SKM-1 (cell line): ENCODE results near the gene NR4A3.
"Not testable (repeated sequence)": the region's sequence is repeated elsewhere in the genome, so short reads cannot be mapped to it uniquely, and the experiment has no call there.

ENCODE experiments used
- DNase-seq: peaks from one replicate; lab custom pipeline; 2025; ENCODE audit not compliant: unreplicated experiment; lab: John Stamatoyannopoulos, UW

NR4A3 gene

DNA sequence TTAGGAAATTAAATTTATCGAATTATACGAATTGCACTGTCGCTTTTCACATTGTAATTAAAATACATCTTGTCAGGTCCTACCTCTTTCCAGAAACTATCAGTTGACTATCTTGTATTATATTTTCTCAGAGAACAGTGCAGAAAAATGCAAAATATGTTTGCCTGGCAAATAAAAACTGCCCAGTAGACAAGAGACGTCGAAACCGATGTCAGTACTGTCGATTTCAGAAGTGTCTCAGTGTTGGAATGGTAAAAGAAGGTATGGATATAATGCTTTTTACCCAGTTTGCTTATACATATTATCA is 10.8 kb downstream of the NR4A3 start:
- no peak for DNase-seq

DNA sequence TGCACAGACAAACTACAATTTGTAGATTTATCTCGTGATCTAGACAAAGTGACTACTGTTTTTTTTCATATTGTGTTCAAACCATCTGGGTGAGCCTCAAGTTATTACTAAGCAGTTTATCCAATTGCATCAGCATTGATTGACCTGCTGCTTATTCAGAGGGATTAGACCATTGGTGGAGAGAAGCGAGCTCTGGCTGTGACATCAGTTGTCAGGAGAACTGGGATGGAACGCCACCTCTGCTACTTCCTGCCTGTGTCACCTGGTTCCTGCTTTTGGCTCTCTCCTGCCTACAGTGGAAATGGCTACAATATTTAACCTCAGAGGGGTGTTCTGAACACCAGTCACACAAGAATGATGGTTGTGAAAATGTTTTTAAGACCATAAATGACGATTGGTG is 12.1 kb downstream of the NR4A3 start:
- no peak for DNase-seq

DNA sequence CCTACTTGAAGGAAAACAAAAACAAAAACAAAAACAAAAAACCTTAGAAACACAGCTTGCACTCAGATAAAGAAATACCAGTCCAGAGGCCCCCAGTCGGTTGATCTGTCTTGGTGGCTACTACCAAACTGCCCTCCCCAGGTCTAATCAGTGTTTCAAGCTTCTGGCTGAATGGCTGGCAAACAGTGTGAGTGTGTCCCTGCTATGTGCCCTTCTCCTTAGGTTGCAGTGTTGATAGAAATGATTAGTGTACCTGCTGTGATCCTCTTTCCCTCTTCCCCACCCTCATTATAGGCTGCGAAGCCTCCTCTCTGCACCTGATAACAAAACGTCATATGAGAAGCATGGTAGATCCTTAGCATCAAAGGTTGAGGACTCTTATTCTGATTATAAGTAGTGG is 12.8 kb downstream of the NR4A3 start:
- DNase-seq = no peak

DNA sequence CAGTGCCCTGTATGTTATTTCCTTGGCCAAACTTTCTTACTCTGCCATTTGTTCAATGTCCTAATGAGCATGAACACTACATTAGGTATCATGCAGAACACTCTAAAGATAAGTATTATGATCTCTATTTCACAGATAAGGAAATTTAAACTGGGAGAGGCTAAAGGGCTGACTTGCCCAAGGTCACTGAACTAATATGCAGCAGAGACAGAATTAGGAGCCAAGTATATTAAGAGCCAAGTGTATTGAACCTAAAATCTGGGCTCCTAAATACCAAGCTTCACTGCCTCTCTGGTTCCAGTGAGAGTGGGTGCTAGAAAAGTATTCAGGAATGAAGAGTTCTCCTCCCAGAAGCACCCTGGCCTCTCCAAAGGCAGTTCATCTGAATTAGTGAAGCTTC is 13.5 kb downstream of the NR4A3 start:
- DNase-seq = no peak

GRCh38 chr9:99835581-99835980 is 13.9 kb downstream of the NR4A3 start:
- no peak for DNase-seq

GRCh38 chr9:99840072-99840471 is 18.4 kb downstream of the NR4A3 start:
- DNase-seq = no peak

DNA sequence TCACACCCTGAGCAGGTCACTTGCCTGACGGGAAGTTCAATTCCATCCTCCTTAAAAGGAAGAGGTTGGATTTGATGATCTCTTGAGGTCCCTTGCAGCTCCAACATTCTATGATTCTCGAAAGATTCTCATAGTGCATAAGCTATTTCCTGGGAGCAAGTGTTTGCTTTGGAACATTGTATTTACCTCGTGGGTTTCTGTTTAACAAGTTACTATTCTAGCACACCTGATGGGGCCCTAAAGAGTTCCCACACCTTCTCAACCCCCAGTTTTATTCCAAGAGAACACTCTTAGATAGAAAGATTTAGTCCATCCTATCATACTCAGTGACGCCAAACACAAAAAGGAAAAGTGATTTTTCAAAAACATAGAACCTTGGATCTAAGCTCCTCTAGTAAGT is 23.4 kb downstream of the NR4A3 start:
- no peak for DNase-seq

DNA sequence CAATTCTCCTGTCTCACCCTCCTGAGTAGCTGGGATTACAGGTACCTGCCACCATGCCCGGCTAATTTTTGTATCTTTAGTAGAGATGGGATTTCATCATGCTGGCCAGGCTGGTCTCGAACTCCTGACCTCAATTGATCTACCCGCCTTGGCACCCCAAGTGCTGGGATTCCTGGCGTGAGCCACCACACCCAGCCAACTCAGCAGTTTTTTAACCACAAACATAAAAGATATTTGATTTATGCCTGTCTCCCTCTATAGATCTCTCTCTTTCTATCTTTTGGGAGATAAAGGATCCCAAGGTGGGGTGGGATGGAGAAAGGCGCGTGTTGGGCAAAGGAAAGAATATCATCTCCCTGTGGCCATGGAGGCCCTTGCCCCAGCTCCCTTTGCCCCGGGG is 26.8 kb downstream of the NR4A3 start:
- no peak for DNase-seq

- no peak for DNase-seq
These were observed 29.2 kb downstream of the NR4A3 start for GRCh38 chr9:99850736-99851499.

DNA sequence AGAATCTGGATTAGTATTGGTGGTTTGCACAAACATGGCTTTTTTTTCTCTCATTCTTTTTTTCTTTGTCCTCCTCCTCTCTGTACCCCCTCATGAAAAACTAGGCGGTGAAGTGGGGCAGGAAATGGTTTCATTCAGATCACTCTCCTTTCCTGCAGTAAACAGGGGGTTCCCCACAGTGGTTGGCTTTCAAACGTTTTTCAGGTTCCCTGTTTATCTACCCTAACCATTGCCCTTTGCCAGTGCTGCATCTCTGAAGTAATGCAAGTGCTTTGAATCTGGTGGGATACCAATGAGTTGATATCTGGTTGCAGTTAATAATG is 29.8 kb downstream of the NR4A3 start:
- DNase-seq = no peak

DNA sequence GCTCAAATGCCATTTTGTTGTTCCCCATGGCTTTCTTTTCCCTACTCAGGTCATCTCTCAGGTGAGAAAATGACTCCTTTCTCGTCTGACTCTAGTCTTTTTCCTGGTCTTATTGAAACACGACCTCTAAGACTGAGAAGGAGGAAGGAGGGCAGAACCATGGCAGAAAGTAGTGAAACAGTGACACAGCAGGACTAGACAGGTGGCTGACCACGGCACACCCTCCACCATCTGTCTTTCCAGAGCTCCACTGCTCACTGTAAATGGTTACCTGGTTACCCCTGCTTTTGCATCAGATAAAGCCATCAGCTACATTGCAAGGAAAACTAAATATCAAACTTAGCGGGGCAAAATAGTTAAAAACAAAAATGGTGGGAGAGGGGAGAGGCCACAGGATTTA is 30.9 kb downstream of the NR4A3 start:
- DNase-seq = no peak

- no peak for DNase-seq
These were observed 33.9 kb downstream of the NR4A3 start for GRCh38 chr9:99855467-99856176.

- DNase-seq = not testable (repeated sequence)
These were observed 35.9 kb downstream of the NR4A3 start for GRCh38 chr9:99857576-99857975.

- DNase-seq = no peak
These were observed 36.4 kb downstream of the NR4A3 start for GRCh38 chr9:99858087-99858486.

GRCh38 chr9:99859243-99859980 is 37.7 kb downstream of the NR4A3 start:
- DNase-seq = no peak

GRCh38 chr9:99860266-99860665 is 38.6 kb downstream of the NR4A3 start:
- DNase-seq = no peak

DNA sequence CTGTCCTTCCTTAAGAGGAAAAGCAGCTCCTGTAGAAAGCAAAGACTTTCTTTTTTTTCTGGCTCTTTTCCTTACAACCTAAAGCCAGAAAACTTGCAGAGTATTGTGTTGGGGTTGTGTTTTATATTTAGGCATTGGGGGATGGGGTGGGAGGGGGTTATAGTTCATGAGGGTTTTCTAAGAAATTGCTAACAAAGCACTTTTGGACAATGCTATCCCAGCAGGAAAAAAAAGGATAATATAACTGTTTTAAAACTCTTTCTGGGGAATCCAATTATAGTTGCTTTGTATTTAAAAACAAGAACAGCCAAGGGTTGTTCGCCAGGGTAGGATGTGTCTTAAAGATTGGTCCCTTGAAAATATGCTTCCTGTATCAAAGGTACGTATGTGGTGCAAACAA is 42.3 kb downstream of the NR4A3 start:
- no peak for DNase-seq

GRCh38 chr9:99866398-99866797 is 44.7 kb downstream of the NR4A3 start:
- DNase-seq = no peak

GRCh38 chr9:99867536-99867935 is 45.9 kb downstream of the NR4A3 start:
- no peak for DNase-seq

DNA sequence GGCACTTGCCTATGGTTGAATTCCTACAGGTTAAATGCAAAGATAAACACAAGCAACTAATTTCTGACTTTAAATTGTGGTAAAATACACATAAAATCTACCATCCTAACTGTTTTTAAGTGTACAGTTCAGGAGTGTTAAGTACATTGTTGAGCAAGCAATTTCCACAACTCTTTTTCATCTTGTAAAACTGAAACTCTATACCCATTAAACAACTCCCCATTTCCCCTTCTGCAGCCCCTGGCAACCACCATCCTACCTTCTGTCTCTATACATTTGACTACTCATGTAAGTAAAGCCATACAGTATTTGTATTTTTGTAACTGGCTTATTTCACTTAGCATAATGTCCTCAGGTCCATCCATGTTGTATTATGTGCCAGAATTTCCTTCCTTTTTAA is 46.3 kb downstream of the NR4A3 start:
- no peak for DNase-seq

DNA sequence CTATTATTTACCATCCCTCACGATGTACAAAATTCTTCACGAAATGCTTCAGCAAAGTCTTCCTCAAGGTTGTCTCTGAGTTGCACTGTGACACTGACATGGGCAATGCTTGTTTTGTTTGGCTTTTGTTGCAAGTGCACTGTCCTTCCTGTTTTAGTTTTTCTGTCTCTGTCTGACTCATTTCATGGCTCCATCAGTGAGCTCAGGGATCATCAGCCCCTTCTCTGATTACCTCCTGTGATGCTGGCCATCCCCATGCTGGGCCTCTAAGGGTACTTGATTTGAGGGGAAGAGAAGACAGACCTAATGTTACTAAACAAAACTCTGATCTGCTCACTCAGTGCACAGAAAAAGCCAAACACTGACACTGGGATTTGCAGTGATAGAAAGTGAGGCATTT is 47.2 kb downstream of the NR4A3 start:
- DNase-seq = no peak

GRCh38 chr9:99870126-99870525 is 48.4 kb downstream of the NR4A3 start:
- no peak for DNase-seq
